Body of pancreas (tissue), 4 donors: ENCODE data around the gene ZNF565. TPM values are rescaled to one million over a fixed set of nuclear protein-coding genes. Genes with fewer than 3 reads are reported as not detected.

ENCODE experiments used
- ATAC-seq: fragments of 150-250 bp; one replicate; pipeline ENCODE4 v1.9.1; 2016
- DNase-seq, 4 donors: peaks; one replicate each; pipeline ENCODE4 v3.0.0-alpha.2; 2019
- H3K27ac ChIP-seq, 4 donors: fragments of 200-600 bp; sonication (generic); 1 replicate in 3 of 4; 2 replicates in 1 of 4; pipeline versions ENCODE4 v1.5.1 to v1.6.1; 2016 to 2019; ENCODE audit warnings: mild to moderate bottlenecking in 1 of 4, mixed read lengths in 1 of 4, moderate library complexity in 1 of 4
- H3K27me3 ChIP-seq, 2 donors: fragments of 200-600 bp; sonication (generic); one replicate each; pipeline ENCODE4 v1.6.0; 2016; ENCODE audit warnings: mild to moderate bottlenecking in 1 of 2
- H3K36me3 ChIP-seq, 2 donors: fragments of 200-600 bp; sonication (generic); replicated peaks in 1 of 2; 2 replicates each; pipeline ENCODE4 v1.5.1; 2016; ENCODE audit warnings: low read depth in 2 of 2; ENCODE audit not compliant: insufficient read depth in 1 of 2
- H3K4me1 ChIP-seq: fragments of 200-600 bp; sonication (generic); one replicate; pipeline ENCODE4 v1.6.0; 2016
- H3K4me3 ChIP-seq, 2 donors: fragments of 200-600 bp; sonication (generic); 1 replicate in 1 of 2; 2 replicates in 1 of 2; pipeline ENCODE4 v1.5.1; 2016 to 2019
- H3K9me3 ChIP-seq, 3 donors: fragments of 200-600 bp; sonication (generic); 1 replicate in 2 of 3; 2 replicates in 1 of 3; pipeline ENCODE4 v1.5.1; 2016
- CTCF ChIP-seq, 7 experiments: fragments of 450-650 bp in 4 of 7; fragments of 200-600 bp in 3 of 7; sonication (generic) in 3 of 7; IDR thresholded peaks; one replicate each; pipeline ENCODE4 v1.5.1; 2016 to 2019; ENCODE audit warnings: antibody characterized with exemption in 7 of 7
- POLR2A ChIP-seq, 3 donors: fragments of 450-650 bp; IDR thresholded peaks; one replicate each; pipeline ENCODE4 v1.6.1; 2016; ENCODE audit warnings: antibody characterized with exemption in 3 of 3, mild to moderate bottlenecking in 2 of 3
- WGBS, 2 donors: methylation state at CpG; one replicate each; pipeline ENCODE4 v1.1.5; 2017; 5-methylcytosine and 5-hydroxymethylcytosine counted together
- intact Hi-C: fragments of 100-400 bp; cut with DNase I; formaldehyde crosslinking; loops from one replicate; pipeline ENCODE4 v1.15.1; 2023
- total RNA-seq, 2 donors: library from RNA; depleted of rRNA; stranded (reverse); fragments of >200 nt; gene quantifications; one replicate each; pipeline ENCODE4 v1.1.0, GENCODE V29; 2016

Gene ZNF565
- total RNA-seq, 2 donors from 2014 or later: 4.9 to 5.3 TPM

- DNase-seq: peak in 2 of 4 donors; percentile 16 to 25
- Histone ChIP-seq H3K27ac (peak overlapping the region in 2 of 4 donors; percentile 51 to 53), H3K27me3 (no peaks in the 10 kb centered on the region), H3K9me3 (no peaks in the 10 kb centered on the region), H3K4me1 (peaks cover 13% of the 10 kb centered on the region), H3K36me3 (no peaks in the 10 kb centered on the region), H3K4me3 (no peak overlapping the region)
- 26 to 33% methylated on average over 9 of the region's 9 CpGs for WGBS, 2 donors
- ATAC-seq: peak; percentile 61
- intact Hi-C loops: no loop called here
- TF ChIP-seq POLR2A (IDR thresholded peaks at IDR 0.05) (no peak), CTCF (IDR thresholded peaks at IDR 0.05) (no peak)
Measured at GRCh38 chr19:36169084-36169760, 45.2 kb downstream of the ZNF565 start.

- H3K27me3 ChIP-seq: no peaks in the 10 kb centered on the region
- TF ChIP-seq CTCF (IDR thresholded peaks at IDR 0.05) (no peak), POLR2A (IDR thresholded peaks at IDR 0.05) (no peak)
- intact Hi-C loops: no loop called here
- no peak overlapping the region for H3K27ac ChIP-seq
- ATAC-seq: no peak
- H3K9me3 ChIP-seq: no peaks in the 10 kb centered on the region
- 93 to 94% methylated on average over 12 of the region's 12 CpGs for WGBS, 2 donors
- H3K4me3 ChIP-seq: no peak overlapping the region
- no peak for DNase-seq
- H3K4me1 ChIP-seq: peaks cover 3% of the 10 kb centered on the region
- H3K36me3 ChIP-seq: no peaks in the 10 kb centered on the region
Measured at GRCh38 chr19:36163813-36164212, 50.7 kb downstream of the ZNF565 start.

GRCh38 chr19:36160821-36161596 is 53.5 kb downstream of the ZNF565 start:
- Histone ChIP-seq H3K27ac (no peak overlapping the region), H3K4me1 (no peaks in the 10 kb centered on the region), H3K36me3 (no peaks in the 10 kb centered on the region), H3K27me3 (no peaks in the 10 kb centered on the region), H3K4me3 (no peak overlapping the region), H3K9me3 (no peaks in the 10 kb centered on the region)
- intact Hi-C loops: no loop called here
- ATAC-seq (no peak), DNase-seq (no peak)
- WGBS, 2 donors: 88 to 89% methylated on average over 7 of the region's 7 CpGs
- TF ChIP-seq CTCF (IDR thresholded peaks at IDR 0.05) (no peak), POLR2A (IDR thresholded peaks at IDR 0.05) (no peak)

- TF ChIP-seq CTCF (IDR thresholded peaks at IDR 0.05) (no peak), POLR2A (IDR thresholded peaks at IDR 0.05) (no peak)
- Histone ChIP-seq H3K4me1 (peaks cover 4% of the 10 kb centered on the region), H3K27ac (peak overlapping the region in 3 of 4 donors; percentile 68 to 80 (median 78)), H3K36me3 (peaks cover 4 to 13% of the 10 kb centered on the region in 2 donors), H3K9me3 (no peaks in the 10 kb centered on the region), H3K4me3 (no peak overlapping the region), H3K27me3 (no peaks in the 10 kb centered on the region)
- WGBS, 2 donors: 96% methylated on average over 10 of the region's 10 CpGs
- ATAC-seq (no peak), DNase-seq (no peak)
- intact Hi-C loops: no loop called here
Measured at GRCh38 chr19:36153126-36153525, 61.3 kb downstream of the ZNF565 start.
